ENCODE measurements around the gene CYP27A1.

DNA sequence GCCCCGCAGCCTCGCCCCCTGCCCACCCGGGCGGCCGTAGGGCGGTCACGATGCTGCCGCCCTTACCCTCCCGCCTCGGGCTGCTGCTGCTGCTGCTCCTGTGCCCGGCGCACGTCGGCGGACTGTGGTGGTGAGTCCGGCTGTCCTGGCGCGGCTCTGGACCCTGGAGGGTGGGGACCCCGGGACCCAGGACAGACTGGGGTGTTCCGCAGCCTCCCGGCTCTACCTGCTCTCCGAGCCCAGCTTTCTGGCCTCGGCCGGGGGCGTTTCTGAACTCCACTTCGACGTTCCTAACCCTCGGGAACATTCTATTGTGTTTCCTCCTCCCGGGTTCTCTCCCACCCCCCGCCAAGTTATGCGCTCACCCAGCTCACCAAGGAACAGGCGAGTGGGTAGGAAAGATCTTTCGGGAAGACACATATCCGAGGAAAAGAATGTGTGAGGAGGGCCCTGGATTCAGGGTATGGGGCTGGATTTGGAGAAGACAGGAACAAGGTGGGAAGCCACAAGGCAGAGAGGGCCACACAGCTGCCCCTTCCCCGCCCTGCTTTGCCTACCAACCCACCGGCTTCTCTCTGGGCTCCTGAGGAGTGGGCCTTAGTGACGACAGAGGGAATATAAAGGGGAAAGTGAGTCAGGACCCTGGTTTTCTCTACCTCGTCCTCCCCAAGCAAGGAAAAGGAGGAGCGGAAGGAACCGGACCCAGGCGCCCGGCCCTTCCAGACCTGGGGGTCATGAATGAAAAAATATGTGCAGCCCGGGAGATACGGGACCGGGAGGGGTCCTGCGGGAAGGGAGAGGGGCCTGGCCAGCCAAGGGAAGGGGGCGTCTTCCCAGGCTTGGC, 78.3 kb downstream of the CYP27A1 start:
- no peak for TF ChIP-seq JUN (IDR thresholded peaks at IDR 0.05)
- no peak for TF ChIP-seq ZNF302 (CRISPR knock-in tag; IDR thresholded peaks at IDR 0.05)
